Activated T-cell treated with anti-CD3 and anti-CD28 coated beads, Interleukin-2, amount 50 U/mL, for 24 hours (primary cell): ENCODE results near the gene CTCFL.
"Not testable (repeated sequence)": the region's sequence is repeated elsewhere in the genome, so short reads cannot be mapped to it uniquely, and the experiment has no call there.

Experiments
- DNase-seq: peaks from one replicate; pipeline ENCODE4 v3.0.0-alpha.2; 2020
- H3K27ac Mint-ChIP-seq: 2 replicates; pipeline ENCODE4 v1.8.0; 2020; ENCODE audit warnings: mild to moderate bottlenecking, mixed read lengths
- H3K27me3 Mint-ChIP-seq: 2 replicates; pipeline ENCODE4 v1.8.0; 2020; ENCODE audit warnings: mixed read lengths
- H3K36me3 Mint-ChIP-seq: 2 replicates; pipeline ENCODE4 v1.8.0; 2020; ENCODE audit warnings: low read depth, mixed read lengths
- H3K4me1 Mint-ChIP-seq: 2 replicates; pipeline ENCODE4 v1.8.0; 2020; ENCODE audit warnings: low read depth, mixed read lengths
- H3K4me3 Mint-ChIP-seq: 2 replicates; pipeline ENCODE4 v1.8.0; 2020; ENCODE audit warnings: mild to moderate bottlenecking, moderate library complexity, mixed read lengths
- H3K9me3 Mint-ChIP-seq: 2 replicates; pipeline ENCODE4 v1.8.0; 2020; ENCODE audit warnings: mixed read lengths

The CTCFL gene

DNA sequence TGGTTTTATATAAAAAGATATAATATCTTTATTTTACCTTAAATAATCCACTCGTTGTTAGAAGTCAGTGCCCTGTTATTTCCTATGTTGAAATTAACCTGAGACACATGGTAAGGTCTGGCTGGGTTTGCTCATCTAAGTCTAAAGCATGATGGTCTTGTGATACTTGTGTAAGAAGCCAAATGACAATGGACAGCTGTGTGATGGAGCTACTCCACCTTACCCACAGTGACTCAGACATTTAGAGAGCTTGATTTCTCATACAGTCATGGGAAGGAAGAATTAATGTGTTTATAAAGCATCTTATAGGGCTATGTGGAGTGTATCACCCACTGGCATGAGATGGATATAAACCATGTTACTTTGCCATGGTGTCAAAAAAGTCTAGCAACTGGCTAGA, 11.7 kb downstream of the CTCFL start:
- no peaks in the 10 kb centered on the region for H3K36me3 Mint-ChIP-seq
- no peak overlapping the region for H3K4me3 Mint-ChIP-seq
- DNase-seq = no peak
- H3K9me3 Mint-ChIP-seq = no peaks in the 10 kb centered on the region
- H3K27ac Mint-ChIP-seq = no peak overlapping the region
- peaks cover 19% of the 10 kb centered on the region for H3K27me3 Mint-ChIP-seq
- H3K4me1 Mint-ChIP-seq = no peaks in the 10 kb centered on the region

DNA sequence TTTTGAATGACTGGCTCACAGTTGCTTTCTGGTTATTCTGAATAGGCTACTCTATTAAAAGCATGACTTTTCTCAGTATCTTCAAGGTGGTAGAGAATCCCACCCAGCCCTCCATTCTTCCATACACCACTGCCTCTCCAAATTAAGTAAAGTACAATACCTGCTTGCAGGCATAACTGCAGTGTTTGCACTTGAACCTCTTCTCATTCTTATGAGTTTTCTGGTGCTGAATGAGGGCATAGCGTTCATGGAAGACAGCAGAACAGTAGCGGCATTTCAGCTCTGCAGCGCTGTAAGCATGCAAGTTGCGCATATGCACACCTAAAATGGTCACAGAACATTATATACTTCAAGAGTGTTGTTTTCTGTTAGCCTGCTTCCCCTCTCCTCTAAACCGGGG, 12.5 kb downstream of the CTCFL start:
- Mint-ChIP-seq H3K36me3 (no peaks in the 10 kb centered on the region), H3K9me3 (no peaks in the 10 kb centered on the region), H3K4me3 (no peak overlapping the region), H3K27me3 (peaks cover 21% of the 10 kb centered on the region), H3K4me1 (no peaks in the 10 kb centered on the region), H3K27ac (no peak overlapping the region)
- no peak for DNase-seq

DNA sequence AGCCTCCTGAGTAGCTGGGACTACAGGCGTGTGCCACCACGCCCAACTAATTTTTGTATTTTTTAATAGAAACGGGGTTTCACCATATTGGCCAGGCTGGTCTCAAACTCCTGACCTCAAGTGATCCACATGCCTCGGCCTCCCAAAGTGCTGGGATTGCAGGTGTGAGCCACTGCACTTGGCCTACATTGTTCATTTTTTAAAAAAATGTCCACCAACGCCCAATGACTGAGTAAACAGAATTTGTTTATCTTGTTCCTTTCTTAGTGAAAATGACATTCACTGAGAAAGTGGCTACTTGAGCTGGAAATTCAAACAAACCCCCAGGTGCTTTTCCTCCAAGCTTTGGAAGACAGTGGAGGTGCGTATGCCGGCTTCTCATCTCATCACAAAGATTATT, 13.2 kb downstream of the CTCFL start:
- H3K27me3 Mint-ChIP-seq = peaks cover 21% of the 10 kb centered on the region
- not testable (repeated sequence) for H3K4me3 Mint-ChIP-seq, H3K4me1 Mint-ChIP-seq, H3K9me3 Mint-ChIP-seq, H3K36me3 Mint-ChIP-seq, H3K27ac Mint-ChIP-seq, DNase-seq

- Mint-ChIP-seq H3K4me3 (no peak overlapping the region), H3K27me3 (peaks cover 21% of the 10 kb centered on the region), H3K4me1 (no peaks in the 10 kb centered on the region), H3K9me3 (no peaks in the 10 kb centered on the region), H3K36me3 (no peaks in the 10 kb centered on the region), H3K27ac (no peak overlapping the region)
- no peak for DNase-seq
Observed at GRCh38 chr20:57509665-57510237, 15.2 kb downstream of the CTCFL start.

DNA sequence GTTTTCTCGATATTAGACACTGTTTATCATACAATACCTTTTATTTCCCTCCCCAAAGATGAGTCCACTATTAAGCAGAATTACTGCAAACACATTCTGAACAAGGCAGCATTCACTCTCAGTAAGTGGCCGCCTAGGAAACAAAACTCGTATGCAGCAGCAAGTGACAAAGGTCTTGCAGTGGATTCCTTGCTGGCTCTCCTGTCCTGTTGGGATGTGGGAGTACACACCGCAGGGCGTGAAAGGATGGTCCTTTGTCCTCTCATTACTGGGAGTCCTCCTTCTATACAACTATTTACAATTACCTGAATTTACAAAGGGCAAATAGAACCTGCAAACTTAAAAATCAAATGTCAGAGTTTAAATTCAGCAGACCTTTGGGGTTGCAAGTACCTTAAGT, 16.1 kb downstream of the CTCFL start:
- Mint-ChIP-seq H3K9me3 (no peaks in the 10 kb centered on the region), H3K4me3 (no peak overlapping the region), H3K36me3 (no peaks in the 10 kb centered on the region), H3K4me1 (no peaks in the 10 kb centered on the region), H3K27ac (no peak overlapping the region), H3K27me3 (peaks cover 18% of the 10 kb centered on the region)
- DNase-seq = no peak

DNA sequence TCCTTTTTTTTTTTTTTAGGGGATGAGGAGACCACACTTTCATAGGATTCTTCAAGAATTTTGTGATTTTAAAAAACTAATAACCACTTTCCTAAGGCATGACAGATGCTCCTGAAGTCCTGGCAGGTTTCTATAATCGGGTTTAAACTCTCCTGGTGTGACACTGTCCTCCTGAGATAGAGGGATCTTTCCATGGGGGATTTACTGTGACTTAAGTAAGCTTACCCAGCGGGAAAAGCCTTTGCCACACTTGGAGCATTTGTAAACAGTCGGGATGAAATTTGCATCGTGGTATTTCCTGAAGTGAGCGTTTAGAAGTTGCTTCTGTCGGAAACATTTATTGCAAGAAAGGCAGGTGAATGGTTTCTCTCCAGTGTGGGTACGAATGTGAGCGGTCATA, 16.6 kb downstream of the CTCFL start:
- Mint-ChIP-seq H3K4me3 (no peak overlapping the region), H3K27me3 (peaks cover 20% of the 10 kb centered on the region), H3K36me3 (no peaks in the 10 kb centered on the region), H3K27ac (no peak overlapping the region), H3K4me1 (no peaks in the 10 kb centered on the region), H3K9me3 (no peaks in the 10 kb centered on the region)
- DNase-seq = no peak

DNA sequence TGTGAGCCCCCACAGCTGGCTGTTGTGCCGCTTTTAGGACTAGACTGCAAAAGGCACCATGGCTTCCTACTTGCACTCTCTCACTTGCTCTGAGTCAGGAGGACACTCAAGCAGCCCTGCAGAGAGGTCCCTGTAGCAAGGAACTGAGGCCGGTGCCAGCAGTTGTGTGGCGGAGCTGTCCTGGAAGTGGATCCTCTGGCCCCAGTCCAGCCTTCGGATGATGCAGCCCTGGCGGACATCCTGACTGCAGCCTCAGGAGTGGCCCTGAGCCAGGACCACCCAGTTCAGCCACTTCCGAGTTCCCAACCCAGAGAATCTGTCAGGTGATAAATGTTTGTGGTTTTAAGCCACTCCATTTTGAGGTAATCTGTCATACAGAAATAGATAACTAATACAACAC, 17.5 kb downstream of the CTCFL start:
- H3K9me3 Mint-ChIP-seq = no peaks in the 10 kb centered on the region
- DNase-seq = no peak
- H3K27me3 Mint-ChIP-seq = peaks cover 29% of the 10 kb centered on the region
- no peaks in the 10 kb centered on the region for H3K36me3 Mint-ChIP-seq
- H3K4me1 Mint-ChIP-seq = no peaks in the 10 kb centered on the region
- H3K27ac Mint-ChIP-seq = no peak overlapping the region
- H3K4me3 Mint-ChIP-seq = no peak overlapping the region

- Mint-ChIP-seq H3K9me3 (no peaks in the 10 kb centered on the region), H3K4me1 (no peaks in the 10 kb centered on the region), H3K27me3 (peaks cover 40% of the 10 kb centered on the region), H3K27ac (no peak overlapping the region), H3K36me3 (no peaks in the 10 kb centered on the region), H3K4me3 (no peak overlapping the region)
- no peak for DNase-seq
Observed at GRCh38 chr20:57505979-57506378, 19.0 kb downstream of the CTCFL start.

DNA sequence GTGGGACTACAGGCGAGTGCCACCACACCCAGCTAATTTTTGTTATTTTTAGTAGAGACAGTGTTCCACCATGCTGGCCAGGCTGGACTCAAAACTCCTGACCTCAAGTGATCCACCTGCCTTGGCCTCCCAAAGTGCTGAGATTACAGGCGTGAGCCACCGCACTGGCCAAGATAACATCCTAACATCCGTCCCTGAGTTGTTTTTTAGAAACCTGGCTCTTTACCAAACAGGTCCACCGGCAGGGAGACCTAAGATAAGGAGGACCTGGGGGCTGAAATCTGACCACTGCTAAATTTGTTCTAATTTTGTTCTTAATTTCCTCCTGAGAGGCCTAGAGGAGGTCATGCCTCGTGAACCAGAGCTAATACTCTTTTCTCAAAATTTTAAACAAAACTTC, 20.5 kb downstream of the CTCFL start:
- H3K4me3 Mint-ChIP-seq = no peak overlapping the region
- H3K36me3 Mint-ChIP-seq = no peaks in the 10 kb centered on the region
- no peaks in the 10 kb centered on the region for H3K4me1 Mint-ChIP-seq
- DNase-seq = no peak
- H3K27ac Mint-ChIP-seq = no peak overlapping the region
- peaks cover 48% of the 10 kb centered on the region for H3K27me3 Mint-ChIP-seq
- H3K9me3 Mint-ChIP-seq = no peaks in the 10 kb centered on the region

DNA sequence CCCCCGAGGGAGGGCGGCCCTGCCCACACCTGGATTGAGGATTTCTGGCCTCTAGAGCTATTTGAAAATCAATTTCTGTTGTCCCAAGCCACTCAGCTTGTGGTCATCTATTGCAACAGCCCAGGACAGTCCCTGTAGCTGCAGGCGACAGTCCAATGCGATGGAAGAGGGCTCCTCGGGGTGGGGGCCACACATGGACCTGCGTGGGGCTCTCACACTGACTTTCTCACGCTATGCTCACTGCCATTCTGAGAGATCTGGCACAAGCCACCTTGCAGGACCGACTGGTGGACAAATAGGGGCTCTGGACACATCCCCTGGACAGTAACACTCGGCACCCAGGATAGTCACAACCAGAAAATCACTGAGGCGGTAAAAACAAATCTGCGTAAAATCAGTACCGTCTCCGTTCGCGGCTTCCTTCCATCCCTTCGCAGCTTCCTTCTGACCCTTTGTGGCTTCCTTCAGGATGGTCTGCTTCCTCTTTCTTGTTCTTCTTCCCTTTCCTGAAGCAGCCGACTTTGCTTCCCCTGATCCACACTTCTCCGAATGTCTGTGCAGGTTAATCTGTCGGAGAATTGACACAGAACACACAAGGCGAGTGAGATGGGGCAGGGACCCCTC, 21.8 kb downstream of the CTCFL start:
- Mint-ChIP-seq H3K4me1 (peaks cover 6% of the 10 kb centered on the region), H3K36me3 (no peaks in the 10 kb centered on the region), H3K4me3 (no peak overlapping the region), H3K9me3 (no peaks in the 10 kb centered on the region), H3K27ac (no peak overlapping the region), H3K27me3 (peaks cover 52% of the 10 kb centered on the region)
- DNase-seq = no peak

DNA sequence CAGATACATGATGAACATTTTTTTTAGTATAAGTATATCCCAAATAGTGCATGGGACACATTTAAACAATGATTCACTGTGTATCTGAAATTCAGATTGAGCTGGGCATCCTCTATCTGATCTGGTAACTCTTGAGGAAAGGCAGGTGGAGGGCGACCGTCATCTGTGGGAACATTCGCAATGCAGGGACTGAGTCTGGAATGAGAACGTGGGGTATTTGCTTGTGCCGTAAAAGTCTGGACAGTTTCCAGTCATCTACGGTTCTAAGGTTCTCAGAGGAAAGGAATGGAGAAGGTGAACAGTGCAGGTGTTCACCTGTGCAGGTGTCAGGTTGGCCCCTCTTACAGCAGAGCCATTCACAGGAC, 22.6 kb downstream of the CTCFL start:
- Mint-ChIP-seq H3K36me3 (no peaks in the 10 kb centered on the region), H3K4me1 (peaks cover 6% of the 10 kb centered on the region), H3K9me3 (no peaks in the 10 kb centered on the region), H3K27ac (no peak overlapping the region), H3K27me3 (peaks cover 55% of the 10 kb centered on the region), H3K4me3 (no peak overlapping the region)
- DNase-seq = no peak

DNA sequence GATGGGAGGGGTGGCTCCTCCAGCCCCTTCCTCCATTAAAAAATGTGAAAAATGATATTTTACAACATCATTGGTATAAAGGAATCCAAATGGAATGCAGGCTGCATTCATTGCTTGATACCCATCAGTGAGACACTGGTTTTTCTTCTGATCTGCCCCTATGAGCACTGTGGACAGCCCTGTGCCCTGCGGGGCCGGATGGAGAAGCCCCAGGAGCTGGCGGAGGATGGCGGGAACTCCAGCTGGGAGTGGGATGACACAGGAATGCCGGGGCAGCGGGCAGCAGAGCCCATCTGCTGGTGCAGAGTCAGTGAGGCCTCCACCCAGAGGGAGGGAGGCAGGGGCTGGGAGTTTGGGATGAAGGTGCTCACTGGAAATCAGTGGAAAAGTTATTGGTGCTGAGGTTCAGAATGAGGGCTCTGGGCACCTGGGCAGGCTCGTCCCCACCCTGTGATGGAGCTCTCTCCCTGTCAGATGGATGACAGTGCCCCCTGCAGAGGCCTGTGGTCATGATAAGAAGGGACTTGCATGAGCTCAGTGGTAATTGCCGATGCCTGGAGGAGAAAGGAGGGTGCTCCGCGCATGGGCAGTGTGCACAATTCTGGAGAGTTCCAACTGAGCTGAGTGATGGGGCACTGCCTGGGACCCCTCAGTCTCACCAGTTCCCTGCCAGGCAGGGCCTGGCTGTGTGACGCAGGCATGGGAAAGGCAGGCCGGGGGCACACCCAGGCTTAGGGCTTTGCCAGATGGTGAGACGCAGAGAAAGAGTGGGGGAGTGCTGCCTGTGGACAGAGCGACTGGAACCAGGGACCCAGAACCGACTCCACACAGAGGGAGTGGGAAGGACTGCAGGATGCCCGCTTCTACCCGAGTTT, 23.2 kb downstream of the CTCFL start:
- H3K27me3 Mint-ChIP-seq = peaks cover 56% of the 10 kb centered on the region

DNA sequence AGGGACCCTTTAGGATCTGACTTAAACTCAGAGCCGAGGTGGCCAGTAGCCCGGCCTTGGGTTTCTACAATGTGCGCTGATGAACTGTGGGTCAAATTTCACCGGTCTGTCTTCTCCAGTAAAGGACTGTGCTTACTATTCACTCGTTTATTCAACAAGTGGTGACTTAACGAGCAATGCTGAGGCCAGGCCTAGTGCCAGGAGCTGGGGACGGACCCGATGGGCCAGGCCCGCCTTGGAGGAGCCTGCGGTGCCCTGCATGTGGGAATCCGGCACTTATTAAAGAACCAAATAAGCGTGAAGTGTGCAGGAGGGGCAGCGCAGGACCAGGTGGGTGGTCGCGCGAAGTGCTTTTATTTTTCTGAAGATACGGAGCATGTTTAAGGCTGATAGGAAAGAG, 24.0 kb downstream of the CTCFL start:
- Mint-ChIP-seq H3K4me1 (peaks cover 6% of the 10 kb centered on the region), H3K27ac (no peak overlapping the region), H3K27me3 (peaks cover 62% of the 10 kb centered on the region), H3K9me3 (no peaks in the 10 kb centered on the region), H3K4me3 (no peak overlapping the region), H3K36me3 (no peaks in the 10 kb centered on the region)
- DNase-seq = no peak

More for the DNA sequence above, 23.2 kb downstream of the CTCFL start:
- no peaks in the 10 kb centered on the region for H3K9me3 Mint-ChIP-seq
- H3K4me1 Mint-ChIP-seq = peaks cover 6% of the 10 kb centered on the region
- no peak overlapping the region for H3K27ac Mint-ChIP-seq
- H3K36me3 Mint-ChIP-seq = no peaks in the 10 kb centered on the region
- no peak overlapping the region for H3K4me3 Mint-ChIP-seq
- no peak for DNase-seq

DNA sequence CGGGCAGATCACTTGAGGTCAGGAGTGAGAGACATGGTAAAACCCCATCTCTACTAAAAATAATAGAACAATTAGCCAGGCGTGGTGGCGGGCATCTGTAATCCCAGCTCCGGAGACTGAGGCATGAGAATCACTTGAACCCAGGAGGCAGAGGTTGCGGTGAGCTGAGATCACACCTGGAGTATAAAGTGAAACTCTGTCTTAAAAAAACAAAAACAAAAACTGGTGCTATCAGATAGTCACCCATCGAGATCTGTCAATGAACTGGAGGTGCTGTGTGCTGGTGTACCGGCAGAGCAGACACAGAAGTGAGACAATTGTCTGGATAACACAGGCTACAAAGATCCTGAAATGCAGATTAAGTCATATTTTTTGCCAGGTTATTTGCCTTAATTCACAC, 24.7 kb downstream of the CTCFL start:
- no peak overlapping the region for H3K4me3 Mint-ChIP-seq
- H3K9me3 Mint-ChIP-seq = no peaks in the 10 kb centered on the region
- no peak for DNase-seq
- no peak overlapping the region for H3K27ac Mint-ChIP-seq
- no peaks in the 10 kb centered on the region for H3K36me3 Mint-ChIP-seq
- peaks cover 62% of the 10 kb centered on the region for H3K27me3 Mint-ChIP-seq
- peaks cover 7% of the 10 kb centered on the region for H3K4me1 Mint-ChIP-seq

GRCh38 chr20:57499676-57500075, 25.3 kb downstream of the CTCFL start:
- Mint-ChIP-seq H3K4me3 (no peak overlapping the region), H3K27ac (no peak overlapping the region), H3K4me1 (peaks cover 12% of the 10 kb centered on the region), H3K36me3 (no peaks in the 10 kb centered on the region), H3K27me3 (peaks cover 61% of the 10 kb centered on the region), H3K9me3 (no peaks in the 10 kb centered on the region)
- no peak for DNase-seq
